Lower leg skin (tissue), 3 donors: ENCODE results near the gene RAB42.

Experiments
- CTCF ChIP-seq, 3 donors: fragments of 450-650 bp; IDR thresholded peaks; one replicate each; pipeline ENCODE4 v1.5.1; 2016; ENCODE audit warnings: antibody characterized with exemption in 3 of 3, mild to moderate bottlenecking in 3 of 3, moderate library complexity in 2 of 3
- POLR2A ChIP-seq, 2 donors: fragments of 450-650 bp; IDR thresholded peaks; one replicate each; pipeline ENCODE4 v1.6.1; 2016 to 2017; ENCODE audit warnings: antibody characterized with exemption in 2 of 2, mild to moderate bottlenecking in 1 of 2, moderate library complexity in 1 of 2

- TF ChIP-seq POLR2A (IDR thresholded peaks at IDR 0.05) (no peak), CTCF (IDR thresholded peaks at IDR 0.05) (no peak)
Observed at GRCh38 chr1:28613175-28613574, 21.1 kb downstream of the RAB42 start.
